Muscle layer of duodenum (tissue), 2 donors: ENCODE results near the gene UNC13B.

Experiments
- H3K27ac ChIP-seq: one replicate; pipeline ENCODE4 v1.7.0; 2013; ENCODE audit warnings: mild to moderate bottlenecking, low read length
- H3K27me3 ChIP-seq: one replicate; pipeline ENCODE4 v1.7.0; 2013; ENCODE audit warnings: low read depth, mild to moderate bottlenecking, control low read depth, low read length
- H3K36me3 ChIP-seq, 2 donors: one replicate each; pipeline ENCODE4 v1.7.0; 2013; ENCODE audit warnings: low read length in 2 of 2, control low read depth in 1 of 2, mild to moderate bottlenecking in 1 of 2; ENCODE audit not compliant: insufficient read depth in 2 of 2, control insufficient read depth in 1 of 2
- H3K4me1 ChIP-seq, 2 donors: one replicate each; pipeline ENCODE4 v1.7.0; 2013; ENCODE audit warnings: low read length in 2 of 2, mild to moderate bottlenecking in 2 of 2, control low read depth in 1 of 2, moderate library complexity in 1 of 2; ENCODE audit not compliant: insufficient read depth in 2 of 2, control insufficient read depth in 1 of 2
- H3K4me3 ChIP-seq, 2 donors: one replicate each; pipeline ENCODE4 v1.7.0; 2013; ENCODE audit warnings: low read length in 2 of 2, low read depth in 1 of 2, mild to moderate bottlenecking in 1 of 2
- H3K9me3 ChIP-seq, 2 donors: one replicate each; pipeline ENCODE4 v1.7.0; 2013; ENCODE audit warnings: low read length in 2 of 2, control low read depth in 1 of 2, mild to moderate bottlenecking in 1 of 2; ENCODE audit not compliant: control insufficient read depth in 1 of 2
- donor health status: healthy.

UNC13B gene

DNA sequence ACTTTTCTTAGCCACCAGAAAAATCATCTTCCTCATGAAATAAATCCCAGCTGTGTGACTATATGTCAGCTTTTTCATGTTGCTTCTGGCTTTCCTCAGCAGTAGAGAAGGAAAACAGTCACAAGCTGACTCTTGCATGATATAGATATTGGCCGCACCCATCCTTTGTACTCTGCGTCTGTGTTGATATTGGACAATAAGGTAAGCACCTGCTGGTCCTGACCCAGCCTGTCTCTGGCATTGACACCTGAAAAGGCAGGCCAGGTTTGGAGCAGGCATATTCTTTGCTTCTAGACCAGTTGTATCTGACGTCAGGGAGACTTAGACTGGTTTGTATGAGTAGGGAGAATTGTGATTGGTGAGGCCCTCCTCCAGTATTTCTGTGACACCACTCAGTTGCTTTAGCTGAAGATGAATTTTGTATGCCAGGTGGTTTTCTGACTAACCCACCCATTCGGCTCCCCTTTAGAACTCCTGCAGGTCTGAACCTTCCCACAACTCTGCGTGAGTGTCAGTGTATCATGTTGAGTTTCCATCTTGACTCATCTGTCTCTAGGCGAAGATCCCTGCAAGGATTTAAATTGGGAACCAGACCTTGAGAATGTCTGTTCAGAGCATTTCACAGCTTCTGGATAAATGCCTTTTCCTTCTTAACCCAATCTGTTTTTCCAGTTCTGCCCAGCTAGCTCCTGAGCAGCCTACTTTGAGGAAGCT lies 176.9 kb downstream of the UNC13B start:
- no peak overlapping the region for H3K4me3 ChIP-seq
- no peaks in the 10 kb centered on the region for H3K27me3 ChIP-seq
- no peaks in the 10 kb centered on the region for H3K9me3 ChIP-seq
- H3K36me3 ChIP-seq = no peaks in the 10 kb centered on the region
- peaks cover 0 to 8% of the 10 kb centered on the region in 2 donors for H3K4me1 ChIP-seq
- no peak overlapping the region for H3K27ac ChIP-seq

DNA sequence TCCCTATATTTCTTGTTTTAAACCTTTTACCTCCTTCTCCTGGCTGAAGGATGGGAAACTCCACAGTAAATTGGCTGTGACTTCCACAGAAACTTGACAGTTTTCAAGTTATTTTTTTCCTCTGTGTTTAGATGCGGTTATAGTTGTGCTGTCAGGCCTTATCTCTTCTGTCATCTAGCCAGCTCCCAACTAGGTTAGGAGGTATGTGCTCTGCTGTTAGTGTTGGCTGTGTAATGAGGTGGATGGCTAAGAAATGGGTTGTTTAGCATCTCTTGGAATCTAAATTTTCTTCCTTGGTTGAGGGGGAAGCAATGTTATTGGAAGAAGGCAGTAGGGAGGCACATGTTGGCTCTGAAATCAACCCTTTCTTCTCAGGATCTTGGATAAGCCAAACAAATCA lies 178.2 kb downstream of the UNC13B start:
- Histone ChIP-seq H3K27me3 (no peaks in the 10 kb centered on the region), H3K36me3 (no peaks in the 10 kb centered on the region), H3K4me3 (no peak overlapping the region), H3K9me3 (no peaks in the 10 kb centered on the region), H3K4me1 (peaks cover 0 to 8% of the 10 kb centered on the region in 2 donors), H3K27ac (no peak overlapping the region)

DNA sequence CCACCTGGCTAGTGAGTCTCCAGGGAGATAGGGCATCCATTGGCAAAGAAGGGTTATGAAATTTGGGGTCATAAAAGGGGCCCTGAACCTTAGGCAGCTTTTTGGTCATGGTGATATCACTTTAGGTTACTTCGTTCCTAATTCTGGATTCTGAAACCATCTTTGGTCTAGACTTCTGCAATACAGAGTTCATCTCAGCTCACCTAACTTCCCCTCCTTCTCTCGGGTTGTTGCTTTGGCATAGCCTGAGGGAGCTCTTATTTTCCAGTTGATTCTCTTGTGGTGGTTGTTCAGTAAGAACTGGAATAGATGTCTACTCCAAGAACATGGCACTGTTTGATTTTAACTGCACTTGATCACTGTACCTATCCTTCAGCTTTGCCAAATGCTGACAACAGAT lies 179.2 kb downstream of the UNC13B start:
- no peaks in the 10 kb centered on the region for H3K27me3 ChIP-seq
- H3K36me3 ChIP-seq = no peaks in the 10 kb centered on the region
- H3K9me3 ChIP-seq = no peaks in the 10 kb centered on the region
- H3K4me3 ChIP-seq = peak overlapping the region in 1 of 2 donors; percentile 47
- no peak overlapping the region for H3K27ac ChIP-seq
- H3K4me1 ChIP-seq = peaks cover 0 to 8% of the 10 kb centered on the region in 2 donors

DNA sequence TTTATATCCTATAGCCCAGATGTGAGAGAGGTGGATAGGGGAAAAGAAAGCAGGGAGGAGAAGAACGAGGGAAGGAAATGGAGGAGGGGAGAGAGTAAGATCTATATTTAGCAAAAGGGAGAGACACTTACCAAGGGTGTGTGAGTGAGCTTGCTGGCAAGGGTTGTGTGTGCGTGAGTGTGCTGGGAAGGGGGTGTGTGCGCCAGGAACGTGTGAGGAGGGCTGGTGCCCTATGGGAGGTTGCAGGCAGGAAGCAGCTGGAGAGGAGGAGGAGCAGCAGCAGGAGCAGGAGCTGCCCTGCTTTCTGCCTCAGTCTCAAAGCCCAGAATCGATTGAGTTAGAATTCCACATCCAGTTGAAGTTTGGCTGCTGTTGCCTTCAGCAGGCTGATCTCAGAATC lies 179.8 kb downstream of the UNC13B start:
- peak overlapping the region; percentile 5 to 47 for H3K4me3 ChIP-seq
- H3K4me1 ChIP-seq = peaks cover 0 to 8% of the 10 kb centered on the region in 2 donors
- H3K27ac ChIP-seq = no peak overlapping the region
- no peaks in the 10 kb centered on the region for H3K9me3 ChIP-seq
- H3K27me3 ChIP-seq = no peaks in the 10 kb centered on the region
- H3K36me3 ChIP-seq = no peaks in the 10 kb centered on the region

DNA sequence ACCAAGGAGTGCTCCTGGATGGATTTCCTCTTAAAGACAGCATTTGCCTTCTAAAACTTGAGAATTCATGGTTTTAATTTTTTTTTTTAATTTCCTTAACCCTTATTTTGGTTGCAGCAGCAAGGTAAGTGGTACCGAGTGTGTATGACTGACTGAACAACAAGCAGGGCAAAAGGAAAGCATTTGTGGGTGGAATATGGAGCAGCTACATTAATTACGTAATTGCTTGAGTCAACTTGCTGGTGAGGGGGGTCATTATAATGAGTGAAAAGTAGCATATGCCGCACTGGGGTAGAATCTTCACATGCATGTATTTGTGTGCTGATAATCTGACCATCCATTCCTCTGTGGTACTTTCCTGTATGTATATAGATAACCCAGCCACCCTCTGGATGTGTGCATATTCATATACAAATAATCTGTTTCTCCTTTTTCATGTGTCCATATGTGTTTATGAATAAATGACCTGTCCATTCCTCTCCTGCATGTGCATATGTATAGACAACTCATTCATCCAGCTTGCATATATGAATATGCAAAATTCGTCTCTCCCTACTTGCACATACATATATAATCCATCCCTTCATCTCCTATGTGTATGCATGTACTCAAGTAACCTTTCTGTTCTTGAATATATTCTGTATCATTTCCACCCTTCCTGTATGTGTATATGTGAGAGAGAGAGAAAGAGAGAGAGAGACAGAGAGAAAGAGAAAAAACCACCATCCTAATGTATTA lies 180.6 kb downstream of the UNC13B start:
- no peaks in the 10 kb centered on the region for H3K36me3 ChIP-seq
- H3K9me3 ChIP-seq = no peaks in the 10 kb centered on the region
- H3K27me3 ChIP-seq = no peaks in the 10 kb centered on the region
- no peak overlapping the region for H3K27ac ChIP-seq
- H3K4me1 ChIP-seq = peaks cover 0 to 8% of the 10 kb centered on the region in 2 donors
- peak overlapping the region; percentile 5 to 47 for H3K4me3 ChIP-seq

DNA sequence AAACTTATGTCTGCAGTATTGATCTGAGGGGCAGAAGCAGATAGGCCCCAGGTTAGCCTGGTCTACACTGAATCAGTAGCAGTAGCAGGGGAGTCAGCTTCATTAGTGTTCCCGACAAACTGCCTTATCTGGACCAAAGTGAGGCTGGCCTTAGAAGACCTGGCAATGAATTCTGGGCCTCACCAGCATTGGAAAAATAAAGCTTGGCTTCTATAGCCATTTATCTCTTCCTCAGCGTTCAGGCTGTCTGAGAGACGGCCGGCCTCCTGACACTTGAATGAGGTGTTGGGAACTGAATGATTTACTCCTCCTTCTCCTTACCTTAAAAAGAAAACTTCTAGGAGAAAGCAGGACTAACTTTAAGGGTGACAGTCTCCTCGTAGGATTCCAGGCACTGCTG lies 186.3 kb downstream of the UNC13B start:
- H3K36me3 ChIP-seq = no peaks in the 10 kb centered on the region
- H3K4me1 ChIP-seq = peaks cover 0 to 3% of the 10 kb centered on the region in 2 donors
- no peak overlapping the region for H3K4me3 ChIP-seq
- H3K27ac ChIP-seq = no peak overlapping the region
- H3K9me3 ChIP-seq = no peaks in the 10 kb centered on the region
- no peaks in the 10 kb centered on the region for H3K27me3 ChIP-seq

DNA sequence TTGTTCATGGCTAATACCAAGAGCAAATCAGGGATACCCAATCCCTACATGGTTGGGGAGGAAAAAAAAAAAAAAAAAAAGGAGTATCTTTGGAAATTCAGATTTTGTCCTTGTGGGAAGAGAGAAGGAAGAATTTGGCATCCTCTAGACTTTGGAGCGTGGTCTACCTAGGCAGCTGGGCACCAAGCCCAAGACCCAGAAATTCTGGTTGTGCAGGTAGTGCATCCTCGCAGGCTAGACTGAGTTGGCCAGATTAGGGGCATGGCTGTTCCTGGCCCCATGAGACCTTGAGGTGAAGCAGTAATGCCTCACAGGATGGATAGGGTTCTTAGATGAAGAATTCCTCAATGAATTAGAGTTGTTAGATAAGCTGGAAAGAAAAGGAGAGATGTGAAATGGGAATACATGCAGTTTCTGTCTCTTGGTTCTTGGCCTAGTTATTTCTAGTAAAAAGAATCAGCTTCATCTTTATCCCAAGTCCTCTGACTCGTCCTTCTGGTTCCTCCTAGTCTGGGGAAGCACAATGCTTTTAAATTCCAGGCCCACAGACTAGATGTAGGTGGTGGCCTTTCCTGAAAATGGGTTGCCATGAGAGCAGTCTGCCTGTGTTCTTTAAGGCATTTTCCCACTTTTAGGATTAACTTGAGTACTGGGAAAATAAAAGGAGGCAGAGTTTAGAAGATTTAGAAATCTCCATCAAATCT lies 187.6 kb downstream of the UNC13B start:
- Histone ChIP-seq H3K27me3 (no peaks in the 10 kb centered on the region), H3K4me3 (no peak overlapping the region), H3K4me1 (peaks cover 0 to 3% of the 10 kb centered on the region in 2 donors), H3K9me3 (no peaks in the 10 kb centered on the region), H3K27ac (no peak overlapping the region), H3K36me3 (no peaks in the 10 kb centered on the region)

DNA sequence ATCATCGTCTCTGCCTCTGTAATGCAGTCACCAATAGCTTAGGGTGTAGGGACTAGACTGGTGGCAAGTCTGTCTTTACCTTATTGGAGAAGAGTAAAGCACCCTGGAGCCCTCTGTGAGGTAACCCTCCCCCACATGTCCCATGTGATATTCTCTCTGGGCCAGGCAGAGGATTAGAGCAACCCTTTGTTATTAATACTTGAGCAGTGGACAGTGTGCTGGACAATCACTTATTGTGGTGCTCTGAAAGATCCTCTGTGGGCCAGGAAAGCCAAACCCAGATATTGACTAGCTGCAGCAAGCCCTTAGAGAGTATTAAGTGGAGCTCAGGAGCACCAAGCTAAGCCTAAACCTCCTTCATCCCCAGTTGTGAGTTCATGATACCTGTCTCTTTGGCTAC lies 188.4 kb downstream of the UNC13B start:
- no peak overlapping the region for H3K27ac ChIP-seq
- H3K27me3 ChIP-seq = no peaks in the 10 kb centered on the region
- H3K4me1 ChIP-seq = peaks cover 0 to 3% of the 10 kb centered on the region in 2 donors

DNA sequence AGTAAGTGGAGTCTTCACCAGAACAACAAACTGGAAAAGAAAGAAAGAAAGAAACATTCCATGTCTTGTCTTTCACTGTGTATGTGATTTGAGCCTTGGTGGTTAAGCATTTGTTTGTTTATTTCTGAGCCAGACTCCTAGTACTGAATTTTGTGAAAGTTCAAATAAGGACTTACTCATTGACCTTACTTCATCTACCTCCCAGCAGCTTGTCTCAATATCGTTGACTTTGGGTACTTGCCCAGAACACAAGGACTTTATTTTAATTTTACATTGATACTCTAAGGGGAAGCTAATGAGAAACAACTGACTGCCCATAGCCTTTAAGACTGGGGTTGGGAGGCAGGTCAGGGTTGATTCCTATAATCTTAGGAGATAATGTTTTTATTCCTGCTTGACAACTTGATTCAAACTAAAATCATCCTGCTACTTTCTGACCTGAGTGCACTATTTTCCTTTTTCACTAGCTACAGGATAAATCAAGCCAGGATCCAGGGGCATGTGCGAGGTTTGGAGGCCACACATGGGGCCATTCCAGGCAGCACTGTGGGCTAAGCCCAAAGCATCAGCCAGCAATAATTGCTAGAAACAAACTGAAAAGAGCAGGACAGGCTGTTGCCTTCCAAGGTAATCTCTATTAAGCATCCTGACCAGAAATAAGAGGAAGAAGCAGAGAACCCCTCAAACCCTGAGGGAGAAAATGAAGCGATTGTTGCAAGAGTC lies 189.2 kb downstream of the UNC13B start:
- Histone ChIP-seq H3K36me3 (no peaks in the 10 kb centered on the region), H3K4me1 (peaks cover 0 to 3% of the 10 kb centered on the region in 2 donors), H3K4me3 (no peak overlapping the region), H3K27me3 (no peaks in the 10 kb centered on the region), H3K27ac (no peak overlapping the region), H3K9me3 (no peaks in the 10 kb centered on the region)

More for the DNA sequence above, 188.4 kb downstream of the UNC13B start:
- Histone ChIP-seq H3K4me3 (no peak overlapping the region), H3K36me3 (no peaks in the 10 kb centered on the region), H3K9me3 (no peaks in the 10 kb centered on the region)

DNA sequence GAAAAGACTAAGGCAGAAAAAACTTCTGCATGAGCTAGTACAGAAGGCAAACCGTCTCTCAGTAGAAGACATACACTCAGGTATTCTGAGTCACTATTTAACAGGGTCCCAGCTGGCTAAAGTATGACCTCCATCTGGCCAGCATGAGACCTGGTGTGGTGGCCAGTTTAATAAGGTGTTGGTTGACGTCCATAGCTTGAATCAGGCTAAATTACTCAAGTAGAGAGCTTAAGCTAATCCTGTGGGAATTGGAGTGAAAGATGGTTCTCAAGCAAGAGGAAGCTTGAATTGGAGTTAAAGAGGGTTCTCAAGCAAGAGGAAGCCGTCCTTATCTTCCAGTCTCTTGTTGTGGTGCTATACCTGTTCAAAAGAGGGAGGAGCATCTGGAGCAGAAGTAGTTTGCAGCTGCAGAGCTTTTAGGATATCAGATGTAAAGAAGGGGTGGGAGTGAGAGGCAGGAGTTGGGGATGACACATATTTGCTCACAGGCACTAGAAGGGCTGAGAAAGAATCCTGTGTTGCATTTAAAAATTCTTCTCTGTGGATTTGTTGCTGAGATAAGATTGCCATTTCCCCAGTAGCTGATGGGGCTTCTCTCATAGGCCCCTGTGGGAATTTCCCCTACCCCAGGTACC lies 192.0 kb downstream of the UNC13B start:
- Histone ChIP-seq H3K9me3 (no peaks in the 10 kb centered on the region), H3K27me3 (no peaks in the 10 kb centered on the region), H3K27ac (no peak overlapping the region), H3K4me1 (peaks cover 0 to 3% of the 10 kb centered on the region in 2 donors), H3K36me3 (no peaks in the 10 kb centered on the region), H3K4me3 (no peak overlapping the region)
